Right lobe of liver (tissue), 6 donors: ENCODE results near the gene TAS2R40. TPM values are rescaled to one million over a fixed set of nuclear protein-coding genes. Genes with fewer than 3 reads are reported as not detected.
A peak's percentile ranks its signal among the peaks of the same experiment; 100 is the strongest.

Source experiments
- ATAC-seq, 4 donors: fragments of 200-7000 bp; cut with Tn5 transposase; one replicate each; pipeline ENCODE4 v1.9.1; 2020; ENCODE audit warnings: mild to moderate bottlenecking in 4 of 4, moderate library complexity in 4 of 4
- DNase-seq, 3 donors: peaks; one replicate each; pipeline ENCODE4 v3.0.0-alpha.2; 2020
- H3K27ac ChIP-seq, 3 donors: fragments of 200-600 bp; one replicate each; pipeline ENCODE4 v1.8.0; 2022
- H3K27me3 ChIP-seq, 2 donors: fragments of 200-600 bp; one replicate each; pipeline ENCODE4 v1.8.0; 2022
- H3K36me3 ChIP-seq, 4 donors: fragments of 200-600 bp; sonication (generic) in 1 of 4; one replicate each; pipeline versions ENCODE4 v1.5.1 to v1.8.0; 2017 to 2022; ENCODE audit warnings: control low read depth in 1 of 4
- H3K4me1 ChIP-seq, 4 donors: fragments of 200-600 bp; sonication (generic) in 1 of 4; one replicate each; pipeline versions ENCODE4 v1.5.1 to v1.8.0; 2017 to 2022; ENCODE audit warnings: control low read depth in 1 of 4
- H3K4me3 ChIP-seq, 3 donors: fragments of 200-600 bp; one replicate each; pipeline ENCODE4 v1.8.0; 2022
- H3K9me3 ChIP-seq, 4 donors: fragments of 200-600 bp; sonication (generic) in 1 of 4; one replicate each; pipeline versions ENCODE4 v1.5.1 to v1.8.0; 2017 to 2022; ENCODE audit warnings: control low read depth in 1 of 4
- POLR2A ChIP-seq: fragments of 450-650 bp; IDR thresholded peaks from one replicate; pipeline ENCODE4 v1.6.1; 2017; ENCODE audit warnings: antibody characterized with exemption, mild to moderate bottlenecking
- WGBS: methylation state at CpG from one replicate; pipeline ENCODE4 v1.1.6; 2018; ENCODE audit warnings: low coverage, low lambda C conversion rate; ENCODE audit not compliant: insufficient coverage; ENCODE audit errors: missing lambda C conversion rate; 5-methylcytosine and 5-hydroxymethylcytosine counted together
- intact Hi-C, 2 donors: fragments of 100-400 bp; cut with DNase I; formaldehyde crosslinking; loops; one replicate each; pipeline versions ENCODE4 v1.11.2 to v1.14.1; 2022
- total RNA-seq, 6 experiments: library from RNA; depleted of rRNA in 2 of 6; stranded (reverse); fragments of >200 nt in 2 of 6; fragmentation: NEBNext Ultra II Directional in 3 of 6; extraction: Animal tissue kit (Norgen Biotek cat#: 25700) in 3 of 6; gene quantifications; one replicate each; pipeline versions ENCODE4 v1.1.0 to v1.2.4, GENCODE V29; 2016 to 2023
- TF ChIP-seq, protein P1 (sequence below), 4 donors: fragments of 200-600 bp in 3 of 4; fragments of 450-650 bp in 1 of 4; IDR thresholded peaks; one replicate each; pipeline versions ENCODE4 v1.5.1 to v1.8.0; 2016 to 2022; ENCODE audit warnings: antibody characterized with exemption in 4 of 4, mild to moderate bottlenecking in 2 of 4
- donor health status: DM: no; HTN: yes; CAD: no.
- donor health status: DM: no; HTN: no; CAD: no.
- donor health status: DM: no; HTN: no; CAD: no.
- donor health status: DM: no; HTN: yes; CAD: no.
- donor health status: DM: no; HTN: yes; CAD: no.

Gene TAS2R40
- total RNA-seq, 6 experiments from 2014 or later: not detected

DNA sequence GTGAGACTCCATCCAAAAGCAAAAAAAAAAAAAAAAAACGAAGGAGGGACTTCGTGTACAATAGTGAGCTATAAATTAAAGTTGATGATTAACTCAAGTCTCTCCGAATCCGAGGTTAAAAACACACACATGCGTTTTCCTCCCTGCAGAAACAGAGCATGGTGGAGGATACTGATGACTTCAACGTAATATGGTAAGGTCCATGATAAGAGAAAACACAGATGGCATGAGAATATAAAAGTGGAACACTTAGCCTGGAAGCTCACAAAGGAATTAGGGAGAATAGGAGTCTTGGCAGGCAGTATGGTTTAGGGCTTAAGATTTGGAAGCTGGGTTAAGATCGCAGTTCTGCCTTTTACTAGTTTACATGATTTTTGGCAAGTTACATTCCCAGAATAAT lies 21.3 kb downstream of the TAS2R40 start:
- intact Hi-C loops: loop anchor here (5.0 to 10.0 kb wide), 2 partner anchors 52 to 64 kb away; no protein-coding TSS in a partner anchor
- TF ChIP-seq, protein P1, sequence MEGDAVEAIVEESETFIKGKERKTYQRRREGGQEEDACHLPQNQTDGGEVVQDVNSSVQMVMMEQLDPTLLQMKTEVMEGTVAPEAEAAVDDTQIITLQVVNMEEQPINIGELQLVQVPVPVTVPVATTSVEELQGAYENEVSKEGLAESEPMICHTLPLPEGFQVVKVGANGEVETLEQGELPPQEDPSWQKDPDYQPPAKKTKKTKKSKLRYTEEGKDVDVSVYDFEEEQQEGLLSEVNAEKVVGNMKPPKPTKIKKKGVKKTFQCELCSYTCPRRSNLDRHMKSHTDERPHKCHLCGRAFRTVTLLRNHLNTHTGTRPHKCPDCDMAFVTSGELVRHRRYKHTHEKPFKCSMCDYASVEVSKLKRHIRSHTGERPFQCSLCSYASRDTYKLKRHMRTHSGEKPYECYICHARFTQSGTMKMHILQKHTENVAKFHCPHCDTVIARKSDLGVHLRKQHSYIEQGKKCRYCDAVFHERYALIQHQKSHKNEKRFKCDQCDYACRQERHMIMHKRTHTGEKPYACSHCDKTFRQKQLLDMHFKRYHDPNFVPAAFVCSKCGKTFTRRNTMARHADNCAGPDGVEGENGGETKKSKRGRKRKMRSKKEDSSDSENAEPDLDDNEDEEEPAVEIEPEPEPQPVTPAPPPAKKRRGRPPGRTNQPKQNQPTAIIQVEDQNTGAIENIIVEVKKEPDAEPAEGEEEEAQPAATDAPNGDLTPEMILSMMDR (IDR thresholded peaks at IDR 0.05): no peak
- TF ChIP-seq POLR2A: no peak
- Histone ChIP-seq H3K4me1 (peaks cover 0 to 39% (median under 1%) of the 10 kb centered on the region in 4 donors), H3K27ac (peak overlapping the region in 1 of 3 donors; percentile 34), H3K9me3 (no peaks in the 10 kb centered on the region), H3K4me3 (no peak overlapping the region), H3K36me3 (no peaks in the 10 kb centered on the region), H3K27me3 (no peaks in the 10 kb centered on the region)
- ATAC-seq (no peak), DNase-seq (no peak)
- WGBS: 74% methylated on average over 7 of the region's 7 CpGs

DNA sequence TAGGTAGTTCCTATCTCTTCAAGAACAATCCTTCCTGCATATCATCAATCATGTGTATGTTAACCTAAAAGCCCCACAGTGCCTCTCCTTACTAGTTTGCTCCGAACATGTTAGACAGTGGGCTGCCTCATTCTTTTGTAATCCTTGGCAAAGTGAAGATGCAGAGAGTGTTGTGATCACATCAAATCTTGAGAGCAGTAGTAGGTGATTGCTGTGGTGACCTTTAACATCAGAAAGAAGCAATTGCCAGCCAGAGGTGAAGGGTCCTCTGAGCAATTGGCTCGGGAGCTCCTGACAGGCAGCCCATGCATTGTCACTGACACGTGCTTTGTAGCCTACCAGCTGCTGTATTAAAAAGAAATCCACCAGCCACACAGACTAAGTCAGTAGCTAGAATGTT lies 21.8 kb downstream of the TAS2R40 start:
- no peak for DNase-seq
- no peak overlapping the region for H3K4me3 ChIP-seq
- H3K27me3 ChIP-seq: no peaks in the 10 kb centered on the region
- intact Hi-C loops: loop anchor here (5.0 to 10.0 kb wide), 2 partner anchors 51 to 64 kb away; no protein-coding TSS in a partner anchor
- WGBS: 45% methylated on average over 3 of the region's 3 CpGs
- no peaks in the 10 kb centered on the region for H3K9me3 ChIP-seq
- peak in 1 of 4 donors; percentile 15 for ATAC-seq
- peak overlapping the region in 1 of 3 donors; percentile 34 for H3K27ac ChIP-seq
- H3K4me1 ChIP-seq: peaks cover 0 to 44% (median 4%) of the 10 kb centered on the region in 4 donors
- TF ChIP-seq POLR2A: no peak
- TF ChIP-seq, protein P1 (IDR thresholded peaks at IDR 0.05): no peak
- H3K36me3 ChIP-seq: no peaks in the 10 kb centered on the region

DNA sequence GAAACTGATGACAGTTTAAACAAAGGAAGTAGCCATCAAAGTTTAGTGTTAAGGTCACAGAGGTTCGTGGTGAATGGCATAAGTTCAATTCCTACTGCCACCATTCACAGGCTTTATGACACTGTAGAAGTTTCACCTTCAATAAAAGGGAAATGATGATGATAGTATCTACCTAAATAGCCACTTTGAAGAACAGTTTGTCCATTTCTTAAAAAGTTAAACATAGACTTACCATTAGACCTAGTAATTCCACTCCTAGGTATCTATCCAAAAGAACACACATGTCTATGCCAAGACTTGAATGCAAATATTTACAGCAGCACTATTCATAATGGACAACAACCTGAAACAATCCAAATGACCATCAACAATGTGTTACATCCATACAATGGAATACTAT lies 22.5 kb downstream of the TAS2R40 start:
- H3K27ac ChIP-seq: peak overlapping the region in 1 of 3 donors; percentile 34
- intact Hi-C loops: loop anchor here (5.0 to 10.0 kb wide), 2 partner anchors 50 to 63 kb away; no protein-coding TSS in a partner anchor
- no peaks in the 10 kb centered on the region for H3K27me3 ChIP-seq
- 5% methylated on average over 1 of the region's 1 CpG for WGBS
- H3K36me3 ChIP-seq: no peaks in the 10 kb centered on the region
- no peak overlapping the region for H3K4me3 ChIP-seq
- TF ChIP-seq, protein P1 (IDR thresholded peaks at IDR 0.05): no peak
- no peak for TF ChIP-seq POLR2A
- no peak for DNase-seq
- peaks cover 0 to 49% (median 8%) of the 10 kb centered on the region in 4 donors for H3K4me1 ChIP-seq
- ATAC-seq: no peak
- no peaks in the 10 kb centered on the region for H3K9me3 ChIP-seq

DNA sequence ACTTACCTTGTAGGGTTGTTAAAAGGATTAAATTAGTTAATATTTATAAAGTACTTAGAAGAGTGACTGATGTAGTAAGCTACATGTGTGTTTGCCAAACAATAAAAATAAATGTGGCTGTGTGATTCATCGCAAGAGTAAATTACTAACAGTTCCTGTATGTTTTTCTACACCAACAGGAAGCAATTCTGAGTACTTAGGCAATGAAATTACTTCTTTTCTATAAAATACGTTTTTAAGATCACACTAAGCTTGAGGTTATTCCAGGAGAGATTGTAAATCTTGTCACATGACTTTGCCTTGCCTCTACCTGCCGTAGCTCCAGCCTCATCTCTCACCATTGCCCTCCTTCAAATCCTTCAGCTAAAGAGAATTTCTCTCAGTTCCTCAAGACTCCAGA lies 23.3 kb downstream of the TAS2R40 start:
- Histone ChIP-seq H3K4me1 (peaks cover 0 to 47% (median 10%) of the 10 kb centered on the region in 4 donors), H3K4me3 (no peak overlapping the region), H3K27me3 (no peaks in the 10 kb centered on the region), H3K9me3 (no peaks in the 10 kb centered on the region), H3K36me3 (no peaks in the 10 kb centered on the region), H3K27ac (no peak overlapping the region)
- intact Hi-C loops: loop anchor here in 1 of 2 donors (10.0 kb wide), 1 partner anchor 50 kb away; no protein-coding TSS in a partner anchor
- no peak for ATAC-seq
- 56% methylated on average over 3 of the region's 3 CpGs for WGBS
- no peak for DNase-seq
- TF ChIP-seq, protein P1 (IDR thresholded peaks at IDR 0.05): no peak
- no peak for TF ChIP-seq POLR2A
